Measurements from ENCODE around the gene STK33.

- TF ChIP-seq, protein P1, sequence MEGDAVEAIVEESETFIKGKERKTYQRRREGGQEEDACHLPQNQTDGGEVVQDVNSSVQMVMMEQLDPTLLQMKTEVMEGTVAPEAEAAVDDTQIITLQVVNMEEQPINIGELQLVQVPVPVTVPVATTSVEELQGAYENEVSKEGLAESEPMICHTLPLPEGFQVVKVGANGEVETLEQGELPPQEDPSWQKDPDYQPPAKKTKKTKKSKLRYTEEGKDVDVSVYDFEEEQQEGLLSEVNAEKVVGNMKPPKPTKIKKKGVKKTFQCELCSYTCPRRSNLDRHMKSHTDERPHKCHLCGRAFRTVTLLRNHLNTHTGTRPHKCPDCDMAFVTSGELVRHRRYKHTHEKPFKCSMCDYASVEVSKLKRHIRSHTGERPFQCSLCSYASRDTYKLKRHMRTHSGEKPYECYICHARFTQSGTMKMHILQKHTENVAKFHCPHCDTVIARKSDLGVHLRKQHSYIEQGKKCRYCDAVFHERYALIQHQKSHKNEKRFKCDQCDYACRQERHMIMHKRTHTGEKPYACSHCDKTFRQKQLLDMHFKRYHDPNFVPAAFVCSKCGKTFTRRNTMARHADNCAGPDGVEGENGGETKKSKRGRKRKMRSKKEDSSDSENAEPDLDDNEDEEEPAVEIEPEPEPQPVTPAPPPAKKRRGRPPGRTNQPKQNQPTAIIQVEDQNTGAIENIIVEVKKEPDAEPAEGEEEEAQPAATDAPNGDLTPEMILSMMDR (IDR thresholded peaks at IDR 0.05) = no peak
- no peak for TF ChIP-seq POLR2A (IDR thresholded peaks at IDR 0.05)
Observed at GRCh38 chr11:8621147-8621546, 27.1 kb upstream of the STK33 start.

Measured in esophagus squamous epithelium (tissue), 4 donors.